Activated B cell treated with CpG ODN at 0.5 μM for 24 hours (primary cell): ENCODE results near the gene SRPRB. TPM values are rescaled to one million over a fixed set of nuclear protein-coding genes. Genes with fewer than 3 reads are reported as not detected.

ENCODE experiments used
- ATAC-seq: fragments of 200-7000 bp; cut with Tn5 transposase; one replicate; pipeline ENCODE4 v1.10.0; 2021; ENCODE audit warnings: low read depth, mild to moderate bottlenecking, moderate library complexity
- CTCF ChIA-PET: fragments of 350-600 bp; sonication (Branson Sonifier 250); formaldehyde crosslinking; loops from one replicate; lab custom pipeline; 2021; ENCODE audit warnings: antibody characterized with exemption; lab: Charles Lee
- POLR2A ChIA-PET: fragments of 350-600 bp; sonication (Branson Sonifier 250); formaldehyde crosslinking; loops from one replicate; lab custom pipeline; 2021; ENCODE audit warnings: antibody characterized with exemption; lab: Charles Lee
- DNase-seq: peaks from one replicate; pipeline ENCODE4 v3.0.0; 2022
- H3K27ac Mint-ChIP-seq: one replicate; pipeline ENCODE4 v1.8.0; 2020; ENCODE audit warnings: mixed read lengths
- H3K27me3 Mint-ChIP-seq: one replicate; pipeline ENCODE4 v1.8.0; 2021; ENCODE audit warnings: mixed read lengths
- H3K36me3 Mint-ChIP-seq: one replicate; pipeline ENCODE4 v1.8.0; 2021; ENCODE audit warnings: low read depth, mixed read lengths
- H3K4me1 Mint-ChIP-seq: one replicate; pipeline ENCODE4 v1.8.0; 2021; ENCODE audit warnings: mixed read lengths
- H3K4me3 Mint-ChIP-seq: one replicate; pipeline ENCODE4 v1.8.0; 2020; ENCODE audit warnings: mild to moderate bottlenecking, mixed read lengths
- H3K9me3 Mint-ChIP-seq: one replicate; pipeline ENCODE4 v1.8.0; 2020; ENCODE audit warnings: mixed read lengths
- CTCF ChIP-seq: fragments of 200-600 bp; IDR thresholded peaks from one replicate; pipeline ENCODE4 v1.8.0; 2022; ENCODE audit warnings: antibody characterized with exemption, mild to moderate bottlenecking
- intact Hi-C: fragments of 100-400 bp; cut with micrococcal nuclease; formaldehyde crosslinking; loops from one replicate; pipeline ENCODE4 v1.15.1; 2024
- total RNA-seq: library from RNA; stranded (reverse); gene quantifications from 2 replicates; pipeline ENCODE4 v1.2.3, GENCODE V29; 2022

The SRPRB gene
- total RNA-seq, 1 donor from 2014 or later: 36.5 TPM

GRCh38 chr3:133837487-133838295 lies 32.1 kb downstream of the SRPRB start:
- ATAC-seq (no peak), DNase-seq (no peak)
- Mint-ChIP-seq H3K27ac (no peak overlapping the region), H3K4me3 (no peak overlapping the region), H3K9me3 (no peaks in the 10 kb centered on the region), H3K27me3 (peaks cover 2% of the 10 kb centered on the region), H3K4me1 (no peaks in the 10 kb centered on the region), H3K36me3 (no peaks in the 10 kb centered on the region)
- ChIA-PET CTCF (no interaction called here), POLR2A (no interaction called here)
- intact Hi-C loops: no loop called here
- no peak for TF ChIP-seq CTCF

GRCh38 chr3:133838296-133838789 lies 32.7 kb downstream of the SRPRB start:
- no peak overlapping the region for H3K4me3 Mint-ChIP-seq
- ATAC-seq (no peak), DNase-seq (no peak)
- H3K4me1 Mint-ChIP-seq: no peaks in the 10 kb centered on the region
- CTCF ChIA-PET: no interaction called here
- POLR2A ChIA-PET: no interaction called here
- no peak for TF ChIP-seq CTCF
- H3K36me3 Mint-ChIP-seq: no peaks in the 10 kb centered on the region
- no peak overlapping the region for H3K27ac Mint-ChIP-seq
- H3K27me3 Mint-ChIP-seq: peaks cover 2% of the 10 kb centered on the region
- intact Hi-C loops: no loop called here
- no peaks in the 10 kb centered on the region for H3K9me3 Mint-ChIP-seq

GRCh38 chr3:133838916-133839800 lies 33.5 kb downstream of the SRPRB start:
- ATAC-seq (no peak), DNase-seq (no peak)
- H3K27ac Mint-ChIP-seq: no peak overlapping the region
- H3K27me3 Mint-ChIP-seq: peaks cover 5% of the 10 kb centered on the region
- CTCF ChIA-PET: no interaction called here
- no peak for TF ChIP-seq CTCF
- no peaks in the 10 kb centered on the region for H3K4me1 Mint-ChIP-seq
- H3K4me3 Mint-ChIP-seq: no peak overlapping the region
- POLR2A ChIA-PET: no interaction called here
- no peaks in the 10 kb centered on the region for H3K36me3 Mint-ChIP-seq
- intact Hi-C loops: no loop called here
- no peaks in the 10 kb centered on the region for H3K9me3 Mint-ChIP-seq

- POLR2A ChIA-PET: no interaction called here
- Mint-ChIP-seq H3K9me3 (no peaks in the 10 kb centered on the region), H3K27me3 (peaks cover 7% of the 10 kb centered on the region), H3K36me3 (no peaks in the 10 kb centered on the region), H3K4me3 (no peak overlapping the region), H3K27ac (no peak overlapping the region), H3K4me1 (no peaks in the 10 kb centered on the region)
- no peak for TF ChIP-seq CTCF
- ATAC-seq (no peak), DNase-seq (no peak)
- intact Hi-C loops: no loop called here
- CTCF ChIA-PET: interaction anchor here (1.5 kb wide), 1 partner anchor 7 kb away, joined by 3 read pairs; no protein-coding TSS in a partner anchor
These were observed 34.6 kb downstream of the SRPRB start for GRCh38 chr3:133840055-133840737.
